Germinal center (tissue), 1 donor: ENCODE data around the gene MAD1L1.

Experiments used
- DNase-seq: peaks from one replicate; pipeline ENCODE4 v3.0.0; 2012; ENCODE audit warnings: mixed read lengths, low spot score

The MAD1L1 gene

DNA sequence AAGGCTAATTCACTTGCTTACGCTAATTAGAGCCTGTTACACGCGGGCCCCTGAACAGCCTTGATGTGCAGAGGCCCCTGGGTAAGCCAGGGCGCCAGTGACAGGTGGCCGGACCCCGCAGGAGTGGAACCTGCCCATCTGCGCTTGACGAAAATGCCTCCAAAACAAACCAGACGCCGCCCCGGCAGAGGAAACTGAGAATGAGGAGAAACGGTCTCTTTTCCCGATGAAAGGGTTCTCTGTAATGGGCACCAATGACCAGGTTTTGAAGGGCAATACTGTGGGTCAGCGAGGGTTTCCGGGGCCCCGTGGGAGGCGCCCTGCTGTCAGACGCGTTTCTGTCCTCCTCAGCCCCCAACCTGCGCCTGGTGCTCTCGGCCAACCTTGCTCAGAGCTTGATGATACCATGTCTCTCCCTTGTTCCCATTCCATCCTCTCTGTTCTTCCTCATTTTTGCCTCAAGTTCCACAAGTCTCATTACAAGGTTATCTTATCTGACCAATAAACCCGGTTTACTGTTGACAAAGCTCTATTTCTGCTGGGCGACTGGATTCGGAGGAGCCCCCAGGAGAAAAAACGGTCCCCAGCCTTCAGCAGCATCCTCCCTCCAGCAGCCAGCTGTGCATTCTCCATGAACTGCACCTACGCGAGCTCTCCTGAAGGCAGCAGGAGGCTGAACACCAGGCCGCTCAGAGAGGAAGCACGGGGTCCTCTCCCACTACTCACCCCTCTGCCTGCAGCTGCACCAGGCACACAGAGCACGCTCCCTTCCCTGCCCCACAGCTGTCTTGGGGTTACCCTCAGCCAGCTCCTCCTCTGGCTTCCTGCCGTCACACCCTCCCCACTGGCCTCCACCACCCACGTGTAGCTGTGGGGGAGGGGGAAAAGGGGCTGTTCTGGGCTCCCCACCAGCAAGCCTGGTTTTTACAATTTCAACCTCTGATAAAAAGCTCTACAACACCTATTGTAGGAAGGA, 202.0 kb downstream of the MAD1L1 start:
- no peak for DNase-seq

DNA sequence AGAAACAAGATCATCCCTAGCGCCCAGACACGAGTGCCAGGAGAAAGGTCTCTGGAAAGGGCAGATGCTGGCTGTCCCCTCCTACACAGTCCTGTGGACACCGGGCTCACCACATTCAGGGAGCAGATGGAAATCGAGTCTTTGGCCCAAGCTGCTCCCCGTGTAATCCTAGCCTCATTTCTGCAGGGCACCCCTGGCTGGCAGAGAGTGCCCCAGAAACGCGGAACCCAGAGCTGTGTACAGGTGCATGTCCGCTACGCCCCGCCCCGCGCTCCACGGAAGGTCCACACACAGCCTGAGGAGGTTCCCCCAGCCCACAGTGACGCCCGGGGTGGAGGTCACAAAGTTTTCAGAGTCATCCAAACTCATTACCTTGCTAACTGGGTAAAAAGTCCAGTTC, 202.8 kb downstream of the MAD1L1 start:
- DNase-seq: no peak

DNA sequence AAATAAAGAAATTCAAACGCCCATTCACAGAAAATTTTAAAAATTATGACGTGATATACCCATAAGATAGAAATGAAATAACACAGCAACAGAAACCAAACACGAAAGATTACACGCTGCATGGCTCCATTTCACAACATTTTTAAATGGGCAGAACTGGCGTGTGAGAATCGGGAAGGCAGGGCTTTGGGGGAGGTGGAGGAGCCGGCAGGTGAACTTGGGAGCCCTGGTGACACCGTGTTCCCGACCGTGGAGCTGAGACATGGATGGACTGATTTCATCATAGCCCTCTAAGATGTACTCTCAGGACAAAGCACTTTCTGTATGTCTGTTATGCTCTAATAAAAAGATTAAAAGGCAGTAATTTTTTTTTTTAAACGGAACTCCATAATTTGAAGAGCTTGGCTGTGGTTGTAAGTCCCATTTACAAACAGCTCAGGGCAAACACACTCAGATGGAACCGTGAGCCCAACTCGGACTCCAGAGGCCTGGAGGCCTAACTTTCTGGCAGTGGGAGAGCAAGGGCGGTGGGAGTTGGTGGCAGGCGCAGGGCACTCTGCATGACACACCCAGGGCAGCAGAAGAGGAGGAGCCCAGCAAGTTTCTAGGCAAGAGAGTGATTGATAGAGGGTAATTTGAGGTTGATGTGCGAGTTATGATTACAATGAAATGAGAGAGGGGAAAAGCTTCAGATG, 203.4 kb downstream of the MAD1L1 start:
- no peak for DNase-seq

DNA sequence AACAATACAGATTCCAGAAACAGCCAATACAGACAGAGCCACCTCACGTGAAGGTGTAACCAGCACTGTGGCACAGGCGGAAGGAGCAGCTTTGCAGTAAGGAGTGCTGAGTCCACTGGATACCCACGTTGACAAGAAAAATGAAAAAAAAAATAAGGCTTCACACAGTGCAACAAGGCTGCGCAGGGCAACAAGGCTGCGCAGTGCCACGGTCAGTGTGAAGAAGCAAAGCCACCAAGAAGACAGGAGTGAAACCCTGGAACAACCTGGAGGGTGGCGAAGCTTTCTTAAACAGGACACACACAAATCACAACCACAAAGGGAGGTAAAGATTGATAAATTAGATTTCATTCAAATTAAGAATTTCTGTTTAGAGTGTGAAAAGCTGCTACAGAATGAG, 204.0 kb downstream of the MAD1L1 start:
- no peak for DNase-seq

DNA sequence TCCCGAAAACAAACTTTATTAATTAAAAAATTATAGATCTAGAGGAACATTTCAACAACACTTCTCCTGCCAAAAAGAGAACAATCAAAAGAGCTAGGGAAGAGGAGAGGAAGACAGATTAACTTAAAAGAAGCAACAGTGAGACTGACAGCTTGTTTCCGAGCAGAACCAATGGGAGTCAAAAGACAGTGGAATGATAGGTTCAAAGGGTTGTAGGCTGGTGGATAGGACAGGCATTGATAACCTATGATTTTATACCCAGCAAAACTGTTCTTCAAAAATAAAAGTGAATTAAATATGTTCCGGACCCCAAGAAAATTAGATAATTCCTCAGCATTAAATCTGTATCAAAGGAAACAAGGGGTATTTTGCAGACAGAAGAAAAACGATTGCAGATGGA, 207.6 kb downstream of the MAD1L1 start:
- no peak for DNase-seq

DNA sequence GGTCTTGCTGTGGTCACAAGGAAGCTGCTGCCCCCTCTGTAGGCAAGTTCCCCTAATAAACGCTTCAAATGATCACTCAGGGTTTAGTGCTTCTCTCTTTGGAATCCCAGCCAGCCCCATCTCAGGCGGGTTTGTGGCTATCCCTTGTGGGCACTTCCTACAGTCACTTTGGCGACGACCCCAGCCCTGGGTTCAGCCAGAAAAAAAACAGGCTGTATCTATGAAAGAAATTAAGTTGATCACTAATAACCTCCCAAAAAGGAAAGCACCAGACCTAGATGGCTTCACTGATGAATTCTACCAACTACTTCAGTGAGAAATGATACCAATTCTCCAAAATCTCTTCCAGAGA, 208.2 kb downstream of the MAD1L1 start:
- DNase-seq: no peak

DNA sequence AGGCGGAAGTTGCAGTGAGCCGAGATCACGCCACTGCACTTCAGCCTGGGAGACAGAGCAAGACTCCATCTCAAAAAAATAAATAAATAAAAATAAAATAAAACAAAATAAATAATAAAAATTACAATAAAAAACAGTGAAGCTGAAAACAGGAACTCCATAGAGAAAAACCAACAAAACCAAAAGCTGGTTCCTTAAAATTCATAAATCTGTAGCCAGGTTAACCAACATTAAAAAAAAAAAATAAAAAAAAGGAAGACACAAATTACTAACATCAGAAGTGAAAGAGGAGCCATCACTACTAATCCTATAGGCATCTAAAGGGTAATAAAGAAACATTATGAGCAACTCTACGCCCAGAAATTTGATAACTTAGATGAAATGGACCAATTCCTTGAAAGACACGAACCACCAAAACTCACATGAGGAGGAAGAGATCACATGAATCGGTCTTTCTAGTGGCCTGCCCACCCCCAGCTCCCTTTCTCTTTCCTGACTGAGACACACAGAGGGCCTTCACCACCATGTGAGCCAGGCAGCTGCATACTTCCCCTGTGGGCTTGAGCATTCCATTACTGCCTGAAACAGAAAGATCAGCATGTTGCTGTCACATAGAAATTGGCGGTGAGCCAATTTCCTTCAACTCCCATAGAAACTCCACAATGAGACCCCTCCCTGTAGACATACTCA, 208.7 kb downstream of the MAD1L1 start:
- DNase-seq: no peak

DNA sequence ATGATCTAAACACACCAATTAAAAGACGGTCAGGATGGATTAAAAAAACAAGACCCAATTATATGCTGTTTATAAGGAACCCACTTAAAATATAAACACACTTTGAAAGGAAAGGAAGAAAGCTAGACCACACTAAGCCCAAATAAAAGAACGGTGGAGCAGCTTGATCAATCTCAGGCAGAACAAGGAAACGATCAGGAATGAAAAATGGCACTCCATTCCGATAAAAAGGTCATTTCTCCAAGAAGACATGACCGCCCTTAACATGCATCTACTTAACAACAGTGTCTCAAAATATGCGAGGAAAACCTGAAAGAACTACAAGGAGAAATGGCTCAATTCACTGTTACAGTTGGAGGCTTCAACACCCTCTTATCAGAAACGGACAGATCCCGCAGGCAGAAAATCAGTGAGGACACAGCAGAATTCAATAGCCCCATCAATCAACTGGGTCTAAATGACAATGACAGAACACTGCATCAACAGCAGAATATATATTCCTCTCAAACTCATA, 210.0 kb downstream of the MAD1L1 start:
- no peak for DNase-seq

DNA sequence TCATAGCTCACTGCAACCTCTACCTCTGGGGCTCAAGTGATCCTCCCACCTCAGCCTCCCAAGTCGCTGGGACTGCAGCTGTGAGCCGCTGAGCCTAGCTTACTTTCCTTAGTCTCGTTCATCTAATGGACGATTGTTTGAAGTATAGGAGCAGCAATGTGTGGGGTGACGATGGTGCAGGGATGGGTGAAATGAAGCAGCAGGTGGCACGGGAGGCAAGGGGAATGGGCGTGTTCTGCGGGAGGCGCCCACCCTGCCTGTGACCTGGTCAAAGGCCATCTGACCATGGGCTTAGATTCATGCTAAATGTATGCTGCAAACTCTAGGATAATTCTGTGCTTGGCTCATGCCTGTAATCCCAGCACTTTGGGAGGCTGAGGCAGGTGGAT, 210.7 kb downstream of the MAD1L1 start:
- no peak for DNase-seq

DNA sequence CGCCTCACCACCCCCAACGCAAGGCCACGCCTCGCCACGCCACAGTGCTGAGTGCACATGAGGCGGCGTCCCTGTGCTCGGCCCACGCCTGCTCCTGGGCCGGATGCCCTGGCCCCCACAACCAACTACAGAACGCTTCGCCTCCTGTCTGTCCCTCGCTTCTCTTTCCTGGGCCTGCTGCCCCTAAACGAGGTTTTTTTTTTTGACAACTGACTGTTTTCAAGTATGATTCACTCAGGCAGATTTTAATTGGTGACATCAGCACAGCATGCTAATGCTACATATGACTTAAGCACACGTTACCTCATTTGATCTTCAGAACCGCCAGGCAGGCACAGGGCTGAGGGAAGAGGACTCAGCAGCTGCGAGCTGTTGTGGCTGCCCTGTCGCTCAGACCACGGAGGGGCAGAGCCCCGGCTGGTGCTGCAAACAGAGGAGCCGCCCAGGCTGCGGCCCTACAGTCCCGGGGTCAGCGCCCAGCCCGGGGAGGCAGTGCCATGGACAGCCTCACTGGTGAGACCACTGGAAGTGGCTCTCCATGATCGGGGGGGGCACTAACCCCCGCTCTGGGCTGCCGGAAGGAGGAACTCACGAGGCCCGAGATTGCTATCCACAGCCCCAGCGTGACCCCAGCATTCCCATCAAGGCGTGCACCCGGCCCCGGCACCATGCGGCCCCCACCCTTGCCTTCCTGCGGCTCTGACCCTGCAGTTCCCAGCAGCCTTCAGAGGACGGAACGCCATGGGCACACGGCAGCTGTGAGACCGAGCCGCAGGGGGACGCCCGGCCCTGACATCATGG, 212.8 kb downstream of the MAD1L1 start:
- DNase-seq: peak; percentile 70

DNA sequence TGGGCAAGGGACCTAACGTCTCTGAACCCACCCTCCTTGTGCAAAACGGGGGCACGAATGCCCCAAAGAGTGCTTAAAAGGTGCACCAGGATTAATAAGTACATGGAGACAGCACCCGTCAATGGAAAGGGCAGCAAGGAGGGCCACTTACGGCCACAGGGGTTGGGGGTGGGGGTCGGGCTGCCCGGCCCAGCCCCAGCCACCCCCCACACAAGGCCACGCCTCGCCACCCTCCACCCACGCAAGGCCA, 213.4 kb downstream of the MAD1L1 start:
- DNase-seq: no peak

DNA sequence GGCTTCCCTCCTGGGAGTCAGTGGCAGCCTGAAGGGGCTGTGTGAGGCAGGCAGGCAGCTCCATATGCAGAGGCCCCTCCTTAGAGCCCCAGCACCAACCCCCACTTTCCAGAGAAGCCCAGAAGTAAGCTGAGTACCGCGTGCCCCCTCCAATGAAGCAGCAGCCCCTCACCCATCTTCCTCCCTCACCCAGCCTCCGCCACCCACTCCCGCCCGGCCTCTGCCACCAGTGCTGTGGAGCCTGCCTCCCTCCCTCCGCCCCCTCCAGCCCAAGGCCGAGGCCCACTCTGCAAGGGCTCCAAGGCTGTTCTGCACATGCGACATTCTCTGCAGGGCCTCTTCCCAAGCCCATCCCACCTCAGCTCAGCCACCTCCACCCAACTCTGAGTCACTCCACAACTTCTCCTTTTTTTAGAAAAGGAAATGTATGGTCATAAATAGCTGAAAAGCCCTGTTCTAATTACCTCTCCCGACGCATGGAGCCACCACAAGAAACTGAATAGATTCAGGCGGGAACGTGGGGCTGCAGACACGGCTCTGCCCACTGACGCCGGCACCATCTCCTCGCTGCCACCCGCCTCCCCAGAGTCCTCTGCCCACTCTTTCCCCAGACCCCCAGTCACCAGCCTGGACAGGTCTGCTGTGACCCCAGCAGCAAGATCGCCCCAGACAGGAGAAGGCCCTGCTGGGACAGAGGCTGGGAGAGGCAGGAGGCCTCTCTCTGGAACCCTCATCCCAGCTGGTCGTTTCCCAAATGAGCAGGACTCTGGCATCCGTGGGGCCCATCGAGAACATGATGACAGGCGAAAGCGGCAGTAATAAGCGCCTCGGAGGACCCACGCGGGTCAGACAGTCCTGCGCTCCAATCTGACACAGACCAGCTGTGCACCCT, 213.9 kb downstream of the MAD1L1 start:
- no peak for DNase-seq

DNA sequence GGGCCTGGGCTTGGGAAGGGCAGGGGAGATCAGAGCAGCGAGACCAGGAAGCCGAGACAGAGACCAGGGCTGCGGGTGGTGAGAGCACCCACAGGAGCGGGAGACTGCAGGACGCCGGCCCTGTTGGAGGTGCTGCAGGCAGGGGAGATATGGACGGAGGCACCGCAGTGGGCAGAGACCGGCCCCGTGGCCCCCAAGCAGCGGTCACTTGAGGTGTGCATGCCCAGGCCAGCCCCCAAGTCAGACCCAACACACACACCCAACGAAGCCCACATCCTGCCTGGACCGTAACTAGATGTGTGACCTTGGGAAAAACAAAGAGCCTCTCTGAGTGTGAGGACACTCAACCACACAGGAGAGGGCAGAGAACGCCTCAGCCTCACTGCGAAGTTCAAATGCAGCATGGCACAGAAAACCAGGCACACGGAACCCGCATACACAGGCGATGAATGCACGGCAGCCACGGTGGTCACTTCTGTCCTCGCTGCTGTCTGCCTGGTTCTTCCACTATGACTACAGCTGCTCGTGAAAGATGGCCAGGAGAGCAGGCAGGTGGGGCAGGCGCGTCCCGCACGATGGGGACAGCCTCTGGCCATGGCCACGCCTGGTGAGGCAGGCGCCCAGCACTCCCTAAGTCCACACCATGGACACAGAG, 214.7 kb downstream of the MAD1L1 start:
- DNase-seq: no peak

DNA sequence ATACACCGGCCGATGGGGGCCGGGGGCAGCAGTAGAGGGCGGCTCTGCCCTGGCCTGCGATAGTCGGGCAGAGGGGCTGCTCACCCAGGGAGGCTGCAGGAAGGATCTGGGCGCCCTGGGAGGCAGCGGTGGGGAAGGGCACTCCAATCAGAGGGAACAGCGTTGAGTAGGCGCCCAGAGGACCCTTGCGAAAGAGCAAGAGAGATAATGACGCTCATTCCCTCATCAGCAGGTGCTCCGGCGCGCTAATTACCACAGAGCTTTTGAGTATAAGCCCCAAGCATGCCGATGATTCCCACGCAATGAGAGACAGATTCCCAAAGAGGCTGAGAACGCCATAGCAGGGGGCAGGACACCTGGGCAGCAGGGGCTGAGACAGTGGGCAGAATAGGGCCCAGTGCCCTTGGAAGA, 215.3 kb downstream of the MAD1L1 start:
- DNase-seq: no peak

DNA sequence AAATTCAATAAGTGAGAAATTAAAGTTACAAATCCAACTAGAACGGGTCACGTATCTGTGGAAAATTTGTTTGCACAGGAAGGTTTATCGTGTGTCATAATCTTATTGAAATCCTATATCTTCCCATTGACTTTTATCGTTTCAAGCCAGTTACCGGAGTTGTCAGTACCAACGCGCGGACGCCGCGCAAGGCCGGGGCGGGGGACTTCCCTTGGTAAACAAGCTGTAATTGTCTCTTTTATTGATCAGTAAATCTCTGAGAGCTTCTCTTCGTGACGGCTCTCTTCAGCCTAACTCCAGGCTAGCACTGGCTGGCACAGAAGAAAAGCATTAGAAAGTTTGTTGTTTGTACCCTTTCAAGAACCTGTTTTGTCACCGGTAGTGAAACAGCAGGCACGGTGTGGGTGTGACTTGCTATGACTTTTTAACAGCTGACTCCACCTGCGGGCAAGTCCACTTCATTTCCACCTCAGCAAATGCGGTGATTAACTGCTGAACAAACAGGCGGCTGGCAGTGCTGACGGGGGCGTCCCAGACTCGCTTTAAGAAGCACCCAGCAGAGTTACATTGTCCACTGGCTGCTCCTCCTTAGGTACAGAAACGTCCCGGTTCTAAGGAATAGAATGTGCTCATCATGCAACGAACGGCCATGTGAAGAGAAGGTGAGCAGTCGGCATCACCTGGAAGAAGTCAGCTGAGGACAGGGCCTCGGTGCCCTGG, 215.8 kb downstream of the MAD1L1 start:
- DNase-seq: no peak

DNA sequence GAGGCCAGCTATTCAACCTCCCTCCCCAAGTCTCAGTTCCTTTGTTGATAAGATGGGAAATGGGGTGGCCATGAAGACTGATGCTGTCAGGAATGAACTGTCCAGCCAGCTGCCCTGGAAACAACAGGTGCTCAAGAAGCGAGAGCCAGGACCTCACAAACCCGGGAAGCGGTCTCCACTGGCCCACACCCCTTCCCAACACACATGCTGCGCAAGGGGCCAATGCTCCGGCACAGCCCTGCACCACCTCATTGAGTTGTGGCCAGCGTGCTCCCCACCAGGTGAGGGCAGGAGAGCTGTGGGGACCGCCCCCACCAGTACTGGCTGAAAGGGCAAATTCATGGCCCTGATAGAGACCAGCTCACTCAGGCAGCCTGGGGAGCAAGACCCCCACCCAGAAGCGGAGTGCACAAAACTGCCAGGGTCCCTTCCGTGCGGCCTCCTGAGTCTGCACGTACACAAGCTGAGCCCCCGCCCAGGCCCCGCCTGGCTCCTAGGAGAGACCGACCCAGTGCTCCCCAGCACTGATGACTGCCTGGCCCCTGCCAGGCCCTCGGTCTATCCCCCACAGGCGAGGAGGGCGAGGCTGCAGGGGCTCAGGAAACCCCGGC, 216.6 kb downstream of the MAD1L1 start:
- DNase-seq: no peak

DNA sequence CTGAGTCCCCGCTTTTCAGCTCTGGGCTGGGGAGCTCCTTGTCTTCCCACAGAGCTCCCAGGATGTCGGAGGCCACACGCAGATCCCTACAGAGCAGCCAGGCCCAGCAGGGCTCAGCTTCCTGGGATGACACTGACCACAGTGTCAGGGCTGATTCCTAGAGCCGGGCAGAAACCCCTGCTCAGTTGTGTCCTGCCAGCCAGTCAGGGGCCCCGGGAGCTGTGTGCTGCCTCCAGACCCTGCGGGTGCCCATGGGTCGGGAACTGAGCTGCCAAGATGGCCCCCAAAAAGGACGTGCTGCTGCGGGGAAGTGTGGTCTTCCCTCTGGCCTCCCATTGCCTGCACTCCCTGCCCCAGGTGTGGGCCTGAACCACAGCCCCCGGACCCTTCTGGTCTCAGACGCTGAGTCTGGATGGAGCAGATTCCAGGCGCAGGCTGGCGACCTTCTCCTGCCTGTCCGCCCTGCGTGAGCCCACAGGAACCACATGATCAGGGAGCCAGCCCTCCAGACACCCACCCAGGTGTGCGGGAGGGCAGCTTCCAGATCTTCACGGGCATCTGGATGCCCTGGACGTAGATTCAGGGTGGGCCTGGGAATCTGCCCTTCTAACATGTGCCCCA, 217.4 kb downstream of the MAD1L1 start:
- no peak for DNase-seq

DNA sequence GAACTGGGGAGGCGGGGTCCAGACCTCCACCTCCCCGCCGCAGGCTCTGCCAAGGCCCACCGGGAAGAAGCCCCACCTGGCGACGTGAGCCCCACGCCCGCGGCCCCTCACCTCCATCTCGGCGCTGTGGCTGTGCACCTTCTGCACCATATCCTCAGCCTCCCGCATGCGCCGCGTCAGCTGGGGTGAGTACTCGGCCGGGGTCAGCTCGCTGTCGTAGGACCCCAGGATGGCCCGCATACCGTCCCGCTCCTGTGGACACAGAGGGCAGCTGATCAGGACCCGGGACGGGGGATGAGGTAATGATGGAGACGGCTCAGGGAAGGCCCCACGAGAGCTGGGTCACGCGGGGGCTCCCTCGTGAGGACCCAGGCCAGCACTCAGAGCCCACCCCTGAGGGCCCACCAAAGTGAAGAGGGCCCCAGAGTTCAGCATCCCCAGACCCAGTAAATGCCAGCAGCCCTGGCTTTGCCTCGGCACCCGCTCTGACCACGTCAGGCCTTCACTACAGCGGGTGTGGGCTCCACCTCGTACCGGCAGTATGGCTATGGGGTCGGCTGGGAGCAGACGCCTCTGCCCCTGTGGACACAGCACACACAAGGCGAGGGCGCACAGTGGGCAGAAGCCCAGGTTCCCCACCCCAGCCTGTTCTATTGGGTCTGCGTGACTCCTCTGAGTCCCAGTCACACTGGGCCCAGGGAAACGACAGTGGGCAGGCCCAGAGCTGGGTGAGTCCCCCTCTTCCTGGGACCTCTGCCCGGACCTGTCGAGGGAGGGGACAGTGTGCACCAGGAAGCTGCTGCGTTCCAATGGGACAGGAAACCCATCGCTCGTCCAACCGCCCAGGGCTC, 218.1 kb downstream of the MAD1L1 start:
- no peak for DNase-seq
